HL-60 (cell line): ENCODE data around the gene CCL26.

Experiments
- GABPA ChIP-seq: IDR thresholded peaks from 2 replicates; pipeline ENCODE4 v1.6.1; 2012; ENCODE audit warnings: low read depth
- POLR2AphosphoS5 ChIP-seq: IDR thresholded peaks from 2 replicates; pipeline ENCODE4 v1.6.1; 2012; ENCODE audit warnings: low read depth
- REST ChIP-seq: IDR thresholded peaks from 2 replicates; pipeline ENCODE4 v1.6.1; 2012; ENCODE audit warnings: low read depth; ENCODE audit not compliant: insufficient replicate concordance
- SPI1 ChIP-seq: IDR thresholded peaks from 2 replicates; pipeline ENCODE4 v1.6.1; 2012; ENCODE audit warnings: low read depth, mild to moderate bottlenecking, borderline replicate concordance
- TF ChIP-seq, protein P1 (sequence below): IDR thresholded peaks from one replicate; pipeline ENCODE4 v1.5.1; 2011; ENCODE audit warnings: low read length, control low read depth, inconsistent platforms; ENCODE audit not compliant: insufficient read depth

GRCh38 chr7:75814407-75814947, 42.5 kb upstream of the CCL26 start:
- TF ChIP-seq, protein P1, sequence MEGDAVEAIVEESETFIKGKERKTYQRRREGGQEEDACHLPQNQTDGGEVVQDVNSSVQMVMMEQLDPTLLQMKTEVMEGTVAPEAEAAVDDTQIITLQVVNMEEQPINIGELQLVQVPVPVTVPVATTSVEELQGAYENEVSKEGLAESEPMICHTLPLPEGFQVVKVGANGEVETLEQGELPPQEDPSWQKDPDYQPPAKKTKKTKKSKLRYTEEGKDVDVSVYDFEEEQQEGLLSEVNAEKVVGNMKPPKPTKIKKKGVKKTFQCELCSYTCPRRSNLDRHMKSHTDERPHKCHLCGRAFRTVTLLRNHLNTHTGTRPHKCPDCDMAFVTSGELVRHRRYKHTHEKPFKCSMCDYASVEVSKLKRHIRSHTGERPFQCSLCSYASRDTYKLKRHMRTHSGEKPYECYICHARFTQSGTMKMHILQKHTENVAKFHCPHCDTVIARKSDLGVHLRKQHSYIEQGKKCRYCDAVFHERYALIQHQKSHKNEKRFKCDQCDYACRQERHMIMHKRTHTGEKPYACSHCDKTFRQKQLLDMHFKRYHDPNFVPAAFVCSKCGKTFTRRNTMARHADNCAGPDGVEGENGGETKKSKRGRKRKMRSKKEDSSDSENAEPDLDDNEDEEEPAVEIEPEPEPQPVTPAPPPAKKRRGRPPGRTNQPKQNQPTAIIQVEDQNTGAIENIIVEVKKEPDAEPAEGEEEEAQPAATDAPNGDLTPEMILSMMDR: no peak
- TF ChIP-seq POLR2AphosphoS5 (no peak), REST (no peak), GABPA (no peak), SPI1 (no peak)
